WERI-Rb-1 (cell line): ENCODE results near the gene PPP1R3E.

Experiments
- DNase-seq: peaks from one replicate; pipeline ENCODE4 v3.0.0-alpha.2; 2020
- H3K27ac ChIP-seq: fragments of 250-450 bp; sonication (Bioruptor Pico); 2 replicates; pipeline ENCODE4 v1.5.1; 2020; ENCODE audit warnings: mild to moderate bottlenecking, moderate library complexity
- H3K27me3 ChIP-seq: fragments of 250-450 bp; sonication (Bioruptor Pico); 2 replicates; pipeline ENCODE4 v1.5.1; 2021; ENCODE audit warnings: mild to moderate bottlenecking, low read depth, moderate library complexity; ENCODE audit not compliant: insufficient read depth, severe bottlenecking
- H3K36me3 ChIP-seq: fragments of 250-450 bp; sonication (Bioruptor Pico); 2 replicates; pipeline ENCODE4 v1.5.1; 2020; ENCODE audit warnings: mild to moderate bottlenecking, moderate library complexity
- H3K4me3 ChIP-seq: 2 replicates; pipeline ENCODE4 v1.5.1; 2011; ENCODE audit warnings: low read depth, mild to moderate bottlenecking, control low read depth, low read length
- H3K9me3 ChIP-seq: fragments of 250-450 bp; sonication (Bioruptor Pico); 2 replicates; pipeline ENCODE4 v1.5.1; 2021; ENCODE audit warnings: mild to moderate bottlenecking, moderate library complexity; ENCODE audit not compliant: severe bottlenecking
- TF ChIP-seq, protein P1 (sequence below): IDR thresholded peaks from 2 replicates; pipeline ENCODE4 v1.5.1; 2011; ENCODE audit warnings: low read depth, mild to moderate bottlenecking, control low read depth, inconsistent platforms, low read length

PPP1R3E gene

DNA sequence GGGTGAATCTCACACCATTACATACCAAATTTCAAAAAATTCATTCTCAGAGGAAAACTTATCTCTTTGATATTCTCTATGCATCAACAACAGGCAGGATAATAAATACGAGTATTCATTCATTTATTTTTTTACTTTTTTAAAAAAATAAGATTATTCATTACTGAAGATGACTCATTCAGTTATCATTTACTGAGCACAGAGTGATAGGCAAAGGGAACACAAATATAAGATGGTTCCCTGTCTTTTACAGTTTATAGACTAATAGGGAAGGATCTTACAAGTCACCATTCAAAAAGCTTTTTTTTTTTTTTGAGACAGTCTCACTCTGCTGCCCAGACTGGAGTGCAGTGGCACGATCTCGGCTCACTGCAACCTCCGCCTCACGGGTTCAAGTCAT, 13.6 kb upstream of the PPP1R3E start:
- DNase-seq, result no peak
- peaks cover 15% of the 10 kb centered on the region for H3K36me3 ChIP-seq
- no peak overlapping the region for H3K27ac ChIP-seq
- H3K4me3 ChIP-seq, result no peak overlapping the region
- H3K27me3 ChIP-seq, result no peaks in the 10 kb centered on the region
- no peaks in the 10 kb centered on the region for H3K9me3 ChIP-seq
- TF ChIP-seq, protein P1, sequence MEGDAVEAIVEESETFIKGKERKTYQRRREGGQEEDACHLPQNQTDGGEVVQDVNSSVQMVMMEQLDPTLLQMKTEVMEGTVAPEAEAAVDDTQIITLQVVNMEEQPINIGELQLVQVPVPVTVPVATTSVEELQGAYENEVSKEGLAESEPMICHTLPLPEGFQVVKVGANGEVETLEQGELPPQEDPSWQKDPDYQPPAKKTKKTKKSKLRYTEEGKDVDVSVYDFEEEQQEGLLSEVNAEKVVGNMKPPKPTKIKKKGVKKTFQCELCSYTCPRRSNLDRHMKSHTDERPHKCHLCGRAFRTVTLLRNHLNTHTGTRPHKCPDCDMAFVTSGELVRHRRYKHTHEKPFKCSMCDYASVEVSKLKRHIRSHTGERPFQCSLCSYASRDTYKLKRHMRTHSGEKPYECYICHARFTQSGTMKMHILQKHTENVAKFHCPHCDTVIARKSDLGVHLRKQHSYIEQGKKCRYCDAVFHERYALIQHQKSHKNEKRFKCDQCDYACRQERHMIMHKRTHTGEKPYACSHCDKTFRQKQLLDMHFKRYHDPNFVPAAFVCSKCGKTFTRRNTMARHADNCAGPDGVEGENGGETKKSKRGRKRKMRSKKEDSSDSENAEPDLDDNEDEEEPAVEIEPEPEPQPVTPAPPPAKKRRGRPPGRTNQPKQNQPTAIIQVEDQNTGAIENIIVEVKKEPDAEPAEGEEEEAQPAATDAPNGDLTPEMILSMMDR, result no peak

DNA sequence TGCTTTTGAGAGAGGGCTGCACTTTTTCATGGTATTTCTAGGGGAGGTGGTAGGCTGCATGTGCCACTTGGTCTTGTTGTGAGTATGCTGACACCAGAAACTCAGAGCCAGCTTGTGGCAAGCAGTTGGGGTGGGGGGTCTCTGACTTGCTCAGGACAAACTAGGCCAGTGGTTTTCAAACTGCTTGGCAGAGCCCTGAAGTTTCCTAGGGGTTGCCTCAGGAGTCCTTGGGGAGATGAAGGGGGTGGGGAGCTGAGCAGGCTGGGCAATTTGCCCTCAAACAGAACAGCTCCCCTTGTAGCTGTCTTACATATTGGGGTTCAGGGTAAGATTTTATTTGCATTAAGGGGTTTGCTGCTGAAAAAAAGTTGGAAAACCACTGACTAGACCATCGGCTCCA, 7.9 kb upstream of the PPP1R3E start:
- Histone ChIP-seq H3K27ac (no peak overlapping the region), H3K9me3 (no peaks in the 10 kb centered on the region), H3K27me3 (no peaks in the 10 kb centered on the region), H3K4me3 (no peak overlapping the region), H3K36me3 (peaks cover 44% of the 10 kb centered on the region)
- DNase-seq, result no peak
- TF ChIP-seq, protein P1, result no peak

DNA sequence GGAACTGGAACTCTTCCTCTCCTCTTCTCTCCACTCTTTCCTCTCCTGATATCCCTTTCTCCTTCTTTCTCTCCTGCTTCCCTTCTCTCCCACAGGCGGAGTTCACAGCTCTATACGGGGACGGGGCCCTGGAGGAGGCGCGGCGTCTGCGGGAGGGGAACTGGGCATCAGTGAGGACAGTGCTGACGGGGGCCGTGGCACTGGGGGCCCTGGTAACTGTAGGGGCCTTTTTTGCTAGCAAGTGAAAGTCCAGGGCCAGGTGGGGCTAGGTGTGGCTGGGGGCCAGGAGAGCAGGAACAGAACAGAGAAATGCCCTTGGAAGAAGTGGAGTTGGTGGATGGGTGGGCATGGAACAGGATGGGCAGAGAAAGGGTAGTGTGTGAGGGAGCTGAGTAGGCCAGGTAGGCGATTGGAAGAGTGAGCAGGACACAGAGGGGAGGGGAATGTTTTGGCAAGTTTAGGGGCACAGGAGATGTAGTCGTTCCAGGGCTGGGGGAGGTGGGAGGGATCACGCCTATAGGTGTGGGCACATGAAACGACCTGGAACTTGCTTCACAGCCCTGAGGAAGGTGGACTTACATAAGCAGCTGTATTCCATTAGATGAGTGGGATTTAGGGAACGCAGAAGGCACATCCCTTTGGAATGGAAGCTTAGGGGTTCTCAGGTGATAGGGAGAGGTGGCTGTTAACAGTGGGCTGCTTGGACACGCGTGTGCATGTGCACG, 6.2 kb upstream of the PPP1R3E start:
- H3K4me3 ChIP-seq, result no peak overlapping the region
- H3K27ac ChIP-seq, result no peak overlapping the region
- H3K9me3 ChIP-seq, result no peaks in the 10 kb centered on the region
- no peak for DNase-seq
- no peaks in the 10 kb centered on the region for H3K27me3 ChIP-seq
- peaks cover 41% of the 10 kb centered on the region for H3K36me3 ChIP-seq
- TF ChIP-seq, protein P1, result no peak

DNA sequence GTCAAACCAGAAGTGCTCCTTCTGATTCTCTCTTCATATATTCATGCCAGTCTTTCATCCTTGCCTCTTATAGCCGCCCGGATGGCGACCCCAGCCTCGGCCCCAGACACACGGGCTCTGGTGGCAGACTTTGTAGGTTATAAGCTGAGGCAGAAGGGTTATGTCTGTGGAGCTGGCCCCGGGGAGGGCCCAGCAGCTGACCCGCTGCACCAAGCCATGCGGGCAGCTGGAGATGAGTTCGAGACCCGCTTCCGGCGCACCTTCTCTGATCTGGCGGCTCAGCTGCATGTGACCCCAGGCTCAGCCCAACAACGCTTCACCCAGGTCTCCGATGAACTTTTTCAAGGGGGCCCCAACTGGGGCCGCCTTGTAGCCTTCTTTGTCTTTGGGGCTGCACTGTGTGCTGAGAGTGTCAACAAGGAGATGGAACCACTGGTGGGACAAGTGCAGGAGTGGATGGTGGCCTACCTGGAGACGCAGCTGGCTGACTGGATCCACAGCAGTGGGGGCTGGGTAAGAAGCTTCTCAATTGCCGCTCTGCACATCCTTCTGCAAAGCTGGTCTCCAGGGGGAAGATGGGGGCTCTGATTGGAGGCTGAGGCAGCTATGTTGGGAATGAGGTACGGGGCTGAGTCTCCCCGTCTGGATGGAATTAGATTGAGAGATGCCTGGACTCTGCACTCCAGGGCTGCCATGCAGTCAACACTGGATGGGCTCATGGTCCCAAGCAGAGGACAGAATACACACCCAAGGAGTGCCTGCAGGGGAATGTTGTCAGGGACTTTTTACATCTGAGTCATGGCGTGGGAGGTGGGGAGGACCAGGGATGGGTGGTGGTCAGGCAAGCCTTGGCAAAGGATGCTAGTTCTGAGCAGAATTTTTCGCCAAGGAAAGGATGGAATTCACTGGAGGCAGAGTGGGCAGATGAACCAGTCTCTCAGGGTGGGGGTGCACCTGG, 5.3 kb upstream of the PPP1R3E start:
- no peaks in the 10 kb centered on the region for H3K9me3 ChIP-seq
- peak overlapping the region; percentile 86 for H3K27ac ChIP-seq
- DNase-seq, result no peak
- no peaks in the 10 kb centered on the region for H3K27me3 ChIP-seq
- TF ChIP-seq, protein P1, result no peak
- H3K4me3 ChIP-seq, result peak overlapping the region; percentile 84
- H3K36me3 ChIP-seq, result peaks cover 41% of the 10 kb centered on the region

DNA sequence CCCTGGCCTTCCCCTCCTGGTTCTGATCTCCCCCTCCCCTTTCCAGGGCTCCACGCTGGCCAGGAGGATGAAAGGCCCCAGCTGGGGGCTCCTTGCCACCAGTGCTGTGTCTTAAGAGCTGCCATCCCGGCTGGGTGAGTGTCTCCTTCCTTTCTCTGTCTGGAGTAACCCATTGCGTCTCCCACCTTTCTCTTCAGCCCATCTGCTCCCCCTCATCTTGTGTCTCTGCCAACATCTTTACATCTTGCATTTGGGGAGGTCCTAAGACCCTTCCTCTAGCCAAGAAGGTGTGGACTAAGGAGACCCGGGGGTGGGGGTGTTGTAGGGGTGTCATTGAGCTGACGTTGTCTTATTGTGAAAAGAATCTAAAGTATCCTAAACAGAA, 4.5 kb upstream of the PPP1R3E start:
- DNase-seq, result no peak
- TF ChIP-seq, protein P1, result no peak
- peak overlapping the region; percentile 84 for H3K4me3 ChIP-seq
- H3K27me3 ChIP-seq, result no peaks in the 10 kb centered on the region
- peak overlapping the region; percentile 86 for H3K27ac ChIP-seq
- peaks cover 41% of the 10 kb centered on the region for H3K36me3 ChIP-seq
- no peaks in the 10 kb centered on the region for H3K9me3 ChIP-seq
